Prostate gland (tissue), 2 donors: ENCODE data around the gene ZNF677. TPM values are rescaled to one million over a fixed set of nuclear protein-coding genes. Genes with fewer than 3 reads are reported as not detected.

Experiments
- total RNA-seq, 2 donors: library from RNA; depleted of rRNA; stranded (reverse); fragments of >200 nt; gene quantifications; one replicate each; pipeline ENCODE4 v1.1.0, GENCODE V29; 2016

The ZNF677 gene
- total RNA-seq, 2 donors from 2014 or later: 28.1 to 35.8 TPM

Other genes starting within 250 kb of the ZNF677 start
- under 1 TPM in 1 of 2 donors, not detected in 1; 0.40 TPM for gene ERVV-1, start 241.0 kb downstream of the ZNF677 start, total RNA-seq
- not detected for gene ERVV-2, start 210.1 kb downstream of the ZNF677 start, total RNA-seq
- gene ZNF160, start 151.5 kb downstream of the ZNF677 start, total RNA-seq: 10 to 100 TPM; 26.0 to 93.4 TPM
- 10 to 100 TPM; 13.7 to 22.8 TPM for gene ZNF415, start 122.0 kb downstream of the ZNF677 start, total RNA-seq
- 10 to 100 TPM in 1 of 2 donors, 1 to 10 TPM in 1; 9.3 to 14.4 TPM for gene ZNF347, start 95.8 kb downstream of the ZNF677 start, total RNA-seq
- 10 to 100 TPM in 1 of 2 donors, 1 to 10 TPM in 1; 4.7 to 26.1 TPM for gene ZNF665, start 61.5 kb downstream of the ZNF677 start, total RNA-seq
- 1 to 10 TPM in 1 of 2 donors, not detected in 1; 1.2 TPM for gene VN1R2, start 3.4 kb upstream of the ZNF677 start, total RNA-seq
- gene VN1R4, start 12.8 kb upstream of the ZNF677 start, total RNA-seq: not detected
- 1 to 10 TPM; 6.5 to 7.8 TPM for gene ZNF845, start 78.9 kb upstream of the ZNF677 start, total RNA-seq
- gene ZNF525, start 110.8 kb upstream of the ZNF677 start, total RNA-seq: 10 to 100 TPM in 1 of 2 donors, 1 to 10 TPM in 1; 7.8 to 20.4 TPM
- gene ZNF765, start 140.3 kb upstream of the ZNF677 start, total RNA-seq: 10 to 100 TPM; 12.5 to 23.0 TPM
- 10 to 100 TPM; 48.3 to 51.7 TPM for gene ZNF761, start 177.1 kb upstream of the ZNF677 start, total RNA-seq
- 1 to 10 TPM; 6.8 to 9.1 TPM for gene ZNF813, start 212.9 kb upstream of the ZNF677 start, total RNA-seq